ENCODE results near the gene GSDME. TPM values are rescaled to one million over a fixed set of nuclear protein-coding genes. Genes with fewer than 3 reads are reported as not detected.
"Not testable (repeated sequence)": the region's sequence is repeated elsewhere in the genome, so short reads cannot be mapped to it uniquely, and the experiment has no call there.

The GSDME gene
- total and polyA plus RNA-seq, 12 donors: 2.6 to 70.6 (median 6.3) TPM

DNA sequence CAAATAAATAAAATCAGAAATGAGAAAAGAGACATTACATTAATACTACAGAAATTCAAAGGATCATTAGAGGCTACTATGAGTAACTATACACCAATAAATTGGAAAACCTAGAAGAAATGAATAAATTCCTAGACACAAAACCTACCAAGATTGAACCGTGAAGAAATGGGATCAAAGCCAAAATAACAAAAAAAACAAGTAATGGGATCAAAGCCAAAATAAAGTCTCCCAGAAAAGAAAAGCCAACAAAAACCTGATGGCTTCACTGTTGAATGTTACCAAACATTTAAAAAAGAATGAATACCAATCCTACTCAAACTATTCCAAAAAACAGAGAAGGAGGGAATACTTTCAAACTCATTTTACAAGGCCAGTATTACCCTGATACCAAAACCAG lies 20.0 kb downstream of the GSDME start:
- Histone ChIP-seq H3K4me3 (no peak overlapping the region), H3K27me3 (no peaks in the 10 kb centered on the region), H3K27ac (no peak overlapping the region), H3K36me3 (replicated peaks in 1 of 2) (no peaks in the 10 kb centered on the region), H3K9me3 (replicated peaks in 1 of 3) (no peaks in the 10 kb centered on the region), H3K4me1 (replicated peaks in 1 of 2) (no peaks in the 10 kb centered on the region)
- WGBS, 4 donors: 15 to 38% (median 27%) methylated on average over 1 of the region's 1 CpG
- TF ChIP-seq POLR2A (IDR thresholded peaks at IDR 0.05): no peak
- TF ChIP-seq, protein P1, sequence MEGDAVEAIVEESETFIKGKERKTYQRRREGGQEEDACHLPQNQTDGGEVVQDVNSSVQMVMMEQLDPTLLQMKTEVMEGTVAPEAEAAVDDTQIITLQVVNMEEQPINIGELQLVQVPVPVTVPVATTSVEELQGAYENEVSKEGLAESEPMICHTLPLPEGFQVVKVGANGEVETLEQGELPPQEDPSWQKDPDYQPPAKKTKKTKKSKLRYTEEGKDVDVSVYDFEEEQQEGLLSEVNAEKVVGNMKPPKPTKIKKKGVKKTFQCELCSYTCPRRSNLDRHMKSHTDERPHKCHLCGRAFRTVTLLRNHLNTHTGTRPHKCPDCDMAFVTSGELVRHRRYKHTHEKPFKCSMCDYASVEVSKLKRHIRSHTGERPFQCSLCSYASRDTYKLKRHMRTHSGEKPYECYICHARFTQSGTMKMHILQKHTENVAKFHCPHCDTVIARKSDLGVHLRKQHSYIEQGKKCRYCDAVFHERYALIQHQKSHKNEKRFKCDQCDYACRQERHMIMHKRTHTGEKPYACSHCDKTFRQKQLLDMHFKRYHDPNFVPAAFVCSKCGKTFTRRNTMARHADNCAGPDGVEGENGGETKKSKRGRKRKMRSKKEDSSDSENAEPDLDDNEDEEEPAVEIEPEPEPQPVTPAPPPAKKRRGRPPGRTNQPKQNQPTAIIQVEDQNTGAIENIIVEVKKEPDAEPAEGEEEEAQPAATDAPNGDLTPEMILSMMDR (IDR thresholded peaks at IDR 0.05): no peak
- intact Hi-C loops (cut with DNase I): no loop called here
- DNase-seq: no peak

- DNase-seq; H3K4me3 ChIP-seq; H3K27ac ChIP-seq; H3K27me3 ChIP-seq; intact Hi-C loops (cut with DNase I); H3K4me1 ChIP-seq (replicated peaks in 1 of 2); H3K36me3 ChIP-seq (replicated peaks in 1 of 2); H3K9me3 ChIP-seq (replicated peaks in 1 of 3): not testable (repeated sequence)
- 81 to 98% (median 95%) methylated on average over 7 of the region's 7 CpGs for WGBS, 4 donors
These were observed 21.7 kb downstream of the GSDME start for GRCh38 chr7:24735594-24735993.

- Histone ChIP-seq H3K4me1 (replicated peaks in 1 of 2) (no peaks in the 10 kb centered on the region), H3K27me3 (no peaks in the 10 kb centered on the region), H3K27ac (no peak overlapping the region), H3K4me3 (no peak overlapping the region), H3K9me3 (replicated peaks in 1 of 3) (no peaks in the 10 kb centered on the region), H3K36me3 (replicated peaks in 1 of 2) (no peaks in the 10 kb centered on the region)
- TF ChIP-seq, protein P1 (IDR thresholded peaks at IDR 0.05): no peak
- no peak for TF ChIP-seq POLR2A (IDR thresholded peaks at IDR 0.05)
- intact Hi-C loops (cut with DNase I): no loop called here
- no peak for DNase-seq
These were observed 23.0 kb downstream of the GSDME start for GRCh38 chr7:24734306-24734705.

GRCh38 chr7:24733414-24734060 lies 23.7 kb downstream of the GSDME start:
- Histone ChIP-seq H3K4me1 (replicated peaks in 1 of 2) (no peaks in the 10 kb centered on the region), H3K4me3 (no peak overlapping the region), H3K27me3 (no peaks in the 10 kb centered on the region), H3K36me3 (replicated peaks in 1 of 2) (no peaks in the 10 kb centered on the region), H3K9me3 (replicated peaks in 1 of 3) (no peaks in the 10 kb centered on the region), H3K27ac (no peak overlapping the region)
- WGBS, 4 donors: 69 to 88% (median 78%) methylated on average over 1 to 2 of the region's 2 CpGs
- TF ChIP-seq, protein P1 (IDR thresholded peaks at IDR 0.05): no peak
- no peak for TF ChIP-seq POLR2A (IDR thresholded peaks at IDR 0.05)
- intact Hi-C loops (cut with DNase I): no loop called here
- no peak for DNase-seq
